Suprapubic skin (tissue), 4 donors: ENCODE results near the gene CXCR1. TPM values are rescaled to one million over a fixed set of nuclear protein-coding genes. Genes with fewer than 3 reads are reported as not detected.

Experiments used
- DNase-seq, 2 donors: peaks; one replicate each; pipeline ENCODE4 v3.0.0-alpha.2; 2019; ENCODE audit warnings: low spot score in 2 of 2
- H3K27ac ChIP-seq: fragments of 200-600 bp; sonication (generic); one replicate; pipeline ENCODE4 v1.5.1; 2019
- H3K27me3 ChIP-seq: fragments of 200-600 bp; sonication (generic); one replicate; pipeline ENCODE4 v1.5.1; 2019
- H3K36me3 ChIP-seq: fragments of 200-600 bp; sonication (generic); one replicate; pipeline ENCODE4 v1.5.1; 2019
- H3K4me1 ChIP-seq: fragments of 200-600 bp; sonication (generic); one replicate; pipeline ENCODE4 v1.5.1; 2019
- H3K4me3 ChIP-seq: fragments of 200-600 bp; sonication (generic); one replicate; pipeline ENCODE4 v1.5.1; 2019; ENCODE audit warnings: mild to moderate bottlenecking
- H3K9me3 ChIP-seq: fragments of 200-600 bp; sonication (generic); one replicate; pipeline ENCODE4 v1.5.1; 2019
- CTCF ChIP-seq, 2 donors: fragments of 200-600 bp in 1 of 2; fragments of 450-650 bp in 1 of 2; sonication (generic) in 1 of 2; IDR thresholded peaks; one replicate each; pipeline ENCODE4 v1.5.1; 2016 to 2019; ENCODE audit warnings: antibody characterized with exemption in 2 of 2, mild to moderate bottlenecking in 1 of 2, moderate library complexity in 1 of 2
- EP300 ChIP-seq: sonication (generic); formaldehyde crosslinking; IDR thresholded peaks from one replicate; pipeline ENCODE4 v1.6.1; 2017; ENCODE audit warnings: antibody characterized with exemption
- POLR2A ChIP-seq, 2 donors: fragments of 450-650 bp; IDR thresholded peaks; one replicate each; pipeline ENCODE4 v1.6.1; 2017; ENCODE audit warnings: antibody characterized with exemption in 2 of 2, mild to moderate bottlenecking in 2 of 2, moderate library complexity in 2 of 2
- POLR2AphosphoS5 ChIP-seq, 3 donors: sonication (generic); formaldehyde crosslinking; IDR thresholded peaks; one replicate each; pipeline ENCODE4 v1.6.1; 2017; ENCODE audit warnings: antibody characterized with exemption in 3 of 3
- WGBS: methylation state at CpG from one replicate; pipeline ENCODE4 v1.1.5; 2018; 5-methylcytosine and 5-hydroxymethylcytosine counted together
- total RNA-seq, 4 donors: library from RNA; depleted of rRNA; stranded (reverse); fragments of >200 nt; gene quantifications; one replicate each; pipeline ENCODE4 v1.1.0, GENCODE V29; 2016

CXCR1 gene
- total RNA-seq, 4 donors from 2014 or later = 0.87 to 1.0 TPM; not detected in 2

- H3K4me1 ChIP-seq = no peaks in the 10 kb centered on the region
- no peaks in the 10 kb centered on the region for H3K27me3 ChIP-seq
- no peaks in the 10 kb centered on the region for H3K36me3 ChIP-seq
- TF ChIP-seq POLR2A (IDR thresholded peaks at IDR 0.05) (no peak), CTCF (IDR thresholded peaks at IDR 0.05) (no peak)
- H3K4me3 ChIP-seq = no peak overlapping the region
- H3K9me3 ChIP-seq = no peaks in the 10 kb centered on the region
- DNase-seq = no peak
- 79% methylated on average over 4 of the region's 4 CpGs for WGBS
- H3K27ac ChIP-seq = no peak overlapping the region
Observed at GRCh38 chr2:218196974-218197373, 30.2 kb upstream of the CXCR1 start.

- H3K4me3 ChIP-seq = no peak overlapping the region
- no peaks in the 10 kb centered on the region for H3K27me3 ChIP-seq
- H3K4me1 ChIP-seq = no peaks in the 10 kb centered on the region
- no peaks in the 10 kb centered on the region for H3K9me3 ChIP-seq
- TF ChIP-seq POLR2AphosphoS5 (IDR thresholded peaks at IDR 0.05) (no peak), POLR2A (IDR thresholded peaks at IDR 0.05) (no peak), EP300 (no peak), CTCF (IDR thresholded peaks at IDR 0.05) (no peak)
- no peak overlapping the region for H3K27ac ChIP-seq
- no peaks in the 10 kb centered on the region for H3K36me3 ChIP-seq
- WGBS = 89% methylated on average over 3 of the region's 3 CpGs
- DNase-seq = no peak
Observed at GRCh38 chr2:218194880-218195279, 28.1 kb upstream of the CXCR1 start.

- Histone ChIP-seq H3K4me1 (no peaks in the 10 kb centered on the region), H3K27me3 (no peaks in the 10 kb centered on the region), H3K36me3 (no peaks in the 10 kb centered on the region), H3K4me3 (no peak overlapping the region), H3K9me3 (no peaks in the 10 kb centered on the region), H3K27ac (no peak overlapping the region)
- no peak for TF ChIP-seq POLR2A (IDR thresholded peaks at IDR 0.05)
- TF ChIP-seq EP300 = no peak
- no peak for TF ChIP-seq POLR2AphosphoS5 (IDR thresholded peaks at IDR 0.05)
- no peak for TF ChIP-seq CTCF (IDR thresholded peaks at IDR 0.05)
- WGBS = 77% methylated on average over 4 of the region's 4 CpGs
- DNase-seq = peak in 1 of 2 donors; percentile 1
Observed at GRCh38 chr2:218193701-218194100, 26.9 kb upstream of the CXCR1 start.

- no peaks in the 10 kb centered on the region for H3K36me3 ChIP-seq
- TF ChIP-seq POLR2A (IDR thresholded peaks at IDR 0.05) = no peak
- no peak for TF ChIP-seq CTCF (IDR thresholded peaks at IDR 0.05)
- TF ChIP-seq POLR2AphosphoS5 (IDR thresholded peaks at IDR 0.05) = no peak
- TF ChIP-seq EP300 = no peak
- H3K27ac ChIP-seq = no peak overlapping the region
- no peaks in the 10 kb centered on the region for H3K4me1 ChIP-seq
- no peak overlapping the region for H3K4me3 ChIP-seq
- 71% methylated on average over 3 of the region's 3 CpGs for WGBS
- DNase-seq = no peak
- H3K9me3 ChIP-seq = no peaks in the 10 kb centered on the region
- H3K27me3 ChIP-seq = no peaks in the 10 kb centered on the region
Observed at GRCh38 chr2:218192902-218193430, 26.2 kb upstream of the CXCR1 start.

GRCh38 chr2:218188528-218188927 lies 21.8 kb upstream of the CXCR1 start:
- TF ChIP-seq POLR2AphosphoS5 (IDR thresholded peaks at IDR 0.05) (no peak), POLR2A (IDR thresholded peaks at IDR 0.05) (no peak)

More at GRCh38 chr2:218188528-218188927, 21.8 kb upstream of the CXCR1 start:
- Histone ChIP-seq H3K4me1 (peaks cover 16% of the 10 kb centered on the region), H3K9me3 (no peaks in the 10 kb centered on the region), H3K4me3 (no peak overlapping the region), H3K27me3 (no peaks in the 10 kb centered on the region), H3K36me3 (no peaks in the 10 kb centered on the region), H3K27ac (no peak overlapping the region)
- 78% methylated on average over 2 of the region's 2 CpGs for WGBS
- peak in 1 of 2 donors; percentile 20 for DNase-seq
